ENCODE measurements around the gene C10orf95.

- TF ChIP-seq, protein P1, sequence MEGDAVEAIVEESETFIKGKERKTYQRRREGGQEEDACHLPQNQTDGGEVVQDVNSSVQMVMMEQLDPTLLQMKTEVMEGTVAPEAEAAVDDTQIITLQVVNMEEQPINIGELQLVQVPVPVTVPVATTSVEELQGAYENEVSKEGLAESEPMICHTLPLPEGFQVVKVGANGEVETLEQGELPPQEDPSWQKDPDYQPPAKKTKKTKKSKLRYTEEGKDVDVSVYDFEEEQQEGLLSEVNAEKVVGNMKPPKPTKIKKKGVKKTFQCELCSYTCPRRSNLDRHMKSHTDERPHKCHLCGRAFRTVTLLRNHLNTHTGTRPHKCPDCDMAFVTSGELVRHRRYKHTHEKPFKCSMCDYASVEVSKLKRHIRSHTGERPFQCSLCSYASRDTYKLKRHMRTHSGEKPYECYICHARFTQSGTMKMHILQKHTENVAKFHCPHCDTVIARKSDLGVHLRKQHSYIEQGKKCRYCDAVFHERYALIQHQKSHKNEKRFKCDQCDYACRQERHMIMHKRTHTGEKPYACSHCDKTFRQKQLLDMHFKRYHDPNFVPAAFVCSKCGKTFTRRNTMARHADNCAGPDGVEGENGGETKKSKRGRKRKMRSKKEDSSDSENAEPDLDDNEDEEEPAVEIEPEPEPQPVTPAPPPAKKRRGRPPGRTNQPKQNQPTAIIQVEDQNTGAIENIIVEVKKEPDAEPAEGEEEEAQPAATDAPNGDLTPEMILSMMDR (IDR thresholded peaks at IDR 0.05; ENCODE audit: low read depth, low read length, poor library complexity, severe bottlenecking), result no peak
- no peak for TF ChIP-seq EZH2phosphoT487 (IDR thresholded peaks at IDR 0.05; ENCODE audit: borderline replicate concordance, low read length)
Observed at GRCh38 chr10:102414749-102415148, 36.6 kb downstream of the C10orf95 start.

Measured in DOHH2 (cell line).